GM21423 (cell line): ENCODE measurements around the gene RAB4B.
"Not testable (repeated sequence)": the region's sequence is repeated elsewhere in the genome, so short reads cannot be mapped to it uniquely, and the experiment has no call there.

Source experiments
- ATAC-seq: cut with Tn5 transposase; IDR thresholded peaks from one replicate; pipeline ENCODE4 v1.9.1; 2021; ENCODE audit warnings: mild to moderate bottlenecking, moderate library complexity; ENCODE audit not compliant: unreplicated experiment

Gene RAB4B

GRCh38 chr19:40815223-40815622 lies 37.2 kb downstream of the RAB4B start:
- ATAC-seq: no peak

GRCh38 chr19:40818480-40819399 lies 40.7 kb downstream of the RAB4B start:
- not testable (repeated sequence) for ATAC-seq

GRCh38 chr19:40819479-40820234 lies 41.6 kb downstream of the RAB4B start:
- not testable (repeated sequence) for ATAC-seq

GRCh38 chr19:40822161-40822560 lies 44.1 kb downstream of the RAB4B start:
- ATAC-seq: no peak

- ATAC-seq: not testable (repeated sequence)
Measured at GRCh38 chr19:40822704-40823553, 44.9 kb downstream of the RAB4B start.

GRCh38 chr19:40824916-40825315 lies 46.9 kb downstream of the RAB4B start:
- not testable (repeated sequence) for ATAC-seq

- ATAC-seq: not testable (repeated sequence)
Measured at GRCh38 chr19:40825460-40826095, 47.5 kb downstream of the RAB4B start.

GRCh38 chr19:40826312-40826698 lies 48.3 kb downstream of the RAB4B start:
- ATAC-seq: not testable (repeated sequence)

- not testable (repeated sequence) for ATAC-seq
Measured at GRCh38 chr19:40826699-40827385, 48.8 kb downstream of the RAB4B start.

GRCh38 chr19:40827386-40828247 lies 49.6 kb downstream of the RAB4B start:
- ATAC-seq: no peak

GRCh38 chr19:40829205-40829604 lies 51.2 kb downstream of the RAB4B start:
- ATAC-seq: no peak

- ATAC-seq: not testable (repeated sequence)
Measured at GRCh38 chr19:40830741-40831140, 52.7 kb downstream of the RAB4B start.

- ATAC-seq: no peak
Measured at GRCh38 chr19:40831502-40832430, 53.7 kb downstream of the RAB4B start.

GRCh38 chr19:40832431-40832790 lies 54.4 kb downstream of the RAB4B start:
- not testable (repeated sequence) for ATAC-seq

GRCh38 chr19:40833728-40834533 lies 55.9 kb downstream of the RAB4B start:
- not testable (repeated sequence) for ATAC-seq

- ATAC-seq: no peak
Measured at GRCh38 chr19:40836754-40837429, 58.8 kb downstream of the RAB4B start.
